SK-N-MC (cell line): Measurements from ENCODE around the gene DDX1.

Experiments
- EZH2 ChIP-seq: fragments of 200-600 bp; sonication (generic); IDR thresholded peaks from one replicate; pipeline ENCODE4 v1.6.1; 2017; ENCODE audit warnings: antibody characterized with exemption
- FOXP2 ChIP-seq: optimal IDR thresholded peaks from 2 replicates; pipeline ENCODE3; 2011; ENCODE audit warnings: mild to moderate bottlenecking, moderate library complexity; ENCODE audit not compliant: insufficient read depth; ENCODE audit errors: extremely low read length, control extremely low read depth
- POLR2AphosphoS5 ChIP-seq: IDR thresholded peaks from 2 replicates; pipeline ENCODE4 v1.6.1; 2012; ENCODE audit warnings: mild to moderate bottlenecking, low read depth, low read length, borderline replicate concordance

GRCh38 chr2:15622614-15623480 lies 31.2 kb downstream of the DDX1 start:
- TF ChIP-seq EZH2 (no peak), POLR2AphosphoS5 (no peak), FOXP2 (no peak)
